IMR-90 (cell line): ENCODE measurements around the gene NOL4L. TPM values are rescaled to one million over a fixed set of nuclear protein-coding genes. Genes with fewer than 3 reads are reported as not detected.

ENCODE experiments used
- ATAC-seq: fragments of 200-7000 bp; cut with Tn5 transposase; 2 replicates; pipeline ENCODE4 v1.9.1; 2020; ENCODE audit warnings: low read depth, mild to moderate bottlenecking, moderate library complexity
- BruUV-seq: library from RNA; stranded (reverse); fragments of 400-500 nt; replicated peaks from 2 replicates; lab custom pipeline; 2021; lab: Mats Ljungman, UMichigan
- CTCF ChIA-PET: fragments of 300-600 bp; formaldehyde crosslinking; extraction: SDS; loops from one replicate; lab custom pipeline; 2021; ENCODE audit warnings: antibody characterized with exemption; lab: Yijun Ruan, JAX
- POLR2A ChIA-PET: fragments of 300-600 bp; sonication (Branson Sonifier 250); formaldehyde crosslinking; loops from one replicate; lab custom pipeline; 2022; ENCODE audit warnings: antibody characterized with exemption; ENCODE audit not compliant: unreplicated experiment; lab: Charles Lee
- DNase-seq: peaks from one replicate; pipeline ENCODE4 v3.0.0; 2013
- H2AFZ ChIP-seq: replicated peaks from 2 replicates; pipeline ENCODE3; 2013; ENCODE audit warnings: low read length, mild to moderate bottlenecking; ENCODE audit not compliant: poor library complexity
- H2AK5ac ChIP-seq: 2 replicates; pipeline ENCODE4 v1.6.1; 2013; ENCODE audit warnings: low read depth, low read length, inconsistent platforms
- H2AK9ac ChIP-seq: replicated peaks from 2 replicates; pipeline ENCODE3; 2013; ENCODE audit warnings: mild to moderate bottlenecking, low read depth, low read length, moderate library complexity; ENCODE audit not compliant: poor library complexity
- H2BK120ac ChIP-seq: 2 replicates; pipeline ENCODE4 v1.6.1; 2013; ENCODE audit warnings: low read depth, low read length, inconsistent platforms
- H2BK15ac ChIP-seq: 3 replicates; pipeline ENCODE4 v1.6.1; 2013; ENCODE audit warnings: low read depth, low read length, inconsistent platforms
- H2BK20ac ChIP-seq: 2 replicates; pipeline ENCODE4 v1.6.1; 2013; ENCODE audit warnings: low read depth, mild to moderate bottlenecking, inconsistent platforms, low read length, moderate library complexity
- H2BK5ac ChIP-seq: 2 replicates; pipeline ENCODE4 v1.6.1; 2013; ENCODE audit warnings: mild to moderate bottlenecking, low read depth, low read length, inconsistent platforms; ENCODE audit not compliant: poor library complexity, severe bottlenecking
- H3K14ac ChIP-seq: replicated peaks from 2 replicates; pipeline ENCODE4 v1.6.1; 2013; ENCODE audit warnings: low read depth, low read length, inconsistent platforms
- H3K18ac ChIP-seq: 2 replicates; pipeline ENCODE4 v1.6.1; 2013; ENCODE audit warnings: low read depth, low read length, control low read depth
- H3K23ac ChIP-seq: 2 replicates; pipeline ENCODE4 v1.6.1; 2013; ENCODE audit warnings: low read depth, low read length, inconsistent platforms
- H3K27ac ChIP-seq: 2 replicates; pipeline ENCODE4 v1.5.1; 2013; ENCODE audit warnings: mild to moderate bottlenecking, control low read depth, low read length; ENCODE audit not compliant: insufficient read depth
- H3K27me3 ChIP-seq: 2 replicates; pipeline ENCODE4 v1.6.1; 2013; ENCODE audit warnings: low read length; ENCODE audit not compliant: control insufficient read depth, insufficient read depth
- H3K36me3 ChIP-seq: 2 replicates; pipeline ENCODE4 v1.6.1; 2013; ENCODE audit warnings: low read length, mixed read lengths; ENCODE audit not compliant: control insufficient read depth, insufficient read depth
- H3K4ac ChIP-seq: 2 replicates; pipeline ENCODE4 v1.6.1; 2013; ENCODE audit warnings: low read depth, low read length, inconsistent platforms
- H3K4me1 ChIP-seq: 2 replicates; pipeline ENCODE4 v1.6.1; 2013; ENCODE audit warnings: low read length, mixed read lengths; ENCODE audit not compliant: control insufficient read depth, insufficient read depth
- H3K4me2 ChIP-seq: 2 replicates; pipeline ENCODE4 v1.6.1; 2013; ENCODE audit warnings: low read depth, mild to moderate bottlenecking, control low read depth, low read length, moderate library complexity
- H3K4me3 ChIP-seq: 2 replicates; pipeline ENCODE4 v1.5.1; 2013; ENCODE audit warnings: low read depth, mild to moderate bottlenecking, control low read depth, low read length, moderate library complexity; ENCODE audit not compliant: insufficient read depth
- H3K56ac ChIP-seq: 2 replicates; pipeline ENCODE4 v1.6.1; 2013; ENCODE audit warnings: low read length, inconsistent platforms; ENCODE audit not compliant: insufficient read depth; ENCODE audit errors: extremely low read depth
- H3K79me1 ChIP-seq, 2 experiments: 2 replicates each; pipeline ENCODE4 v1.6.1; 2013; ENCODE audit warnings: low read length in 2 of 2, inconsistent platforms in 1 of 2, low read depth in 1 of 2
- H3K9ac ChIP-seq: 2 replicates; pipeline ENCODE4 v1.6.1; 2013; ENCODE audit warnings: low read depth, low read length, control low read depth
- H3K9me1 ChIP-seq: 2 replicates; pipeline ENCODE4 v1.6.1; 2013; ENCODE audit warnings: low read length, inconsistent platforms; ENCODE audit not compliant: insufficient read depth
- H3K9me3 ChIP-seq: 2 replicates; pipeline ENCODE4 v1.6.1; 2013; ENCODE audit warnings: low read length; ENCODE audit not compliant: control insufficient read depth, insufficient read depth
- H4K20me1 ChIP-seq: 2 replicates; pipeline ENCODE4 v1.6.1; 2013; ENCODE audit warnings: low read length, inconsistent platforms; ENCODE audit not compliant: insufficient read depth
- H4K5ac ChIP-seq: 2 replicates; pipeline ENCODE4 v1.6.1; 2013; ENCODE audit warnings: mild to moderate bottlenecking, low read depth, low read length, control low read depth
- H4K8ac ChIP-seq, 2 experiments: 2 replicates each; pipeline ENCODE4 v1.6.1; 2013; ENCODE audit warnings: low read depth in 2 of 2, low read length in 2 of 2, control low read depth in 1 of 2, inconsistent platforms in 1 of 2
- H4K91ac ChIP-seq: 2 replicates; pipeline ENCODE4 v1.6.1; 2013; ENCODE audit warnings: low read depth, low read length, inconsistent platforms; ENCODE audit not compliant: insufficient read depth
- BHLHE40 ChIP-seq: fragments of 150-350 bp; IDR thresholded peaks from 2 replicates; pipeline ENCODE4 v1.6.1; 2016; ENCODE audit warnings: mild to moderate bottlenecking, low read depth, low read length
- MAFK ChIP-seq: IDR thresholded peaks from 2 replicates; pipeline ENCODE4 v1.6.1; 2012; ENCODE audit warnings: low read depth, low read length, improper control_type of control experiment
- WGBS, 2 experiments: methylation state at CpG; one replicate each; pipeline versions ENCODE4 v1.1.5 to v1.1.7; 2013; ENCODE audit warnings: missing lambda C conversion rate in 2 of 2; ENCODE audit not compliant: insufficient read length in 1 of 2; ENCODE audit errors: extremely low coverage in 2 of 2; 5-methylcytosine and 5-hydroxymethylcytosine counted together
- dilution Hi-C: fragments of 300-500 bp; cut with HindIII; formaldehyde crosslinking; loops from one replicate; pipeline ENCODE4 v1.14.3; 2018; ENCODE audit warnings: low sequenced_read_pairs; ENCODE audit not compliant: unreplicated experiment
- in situ Hi-C: fragments of 300-500 bp; cut with MboI; formaldehyde crosslinking; loops from 3 replicates; pipeline ENCODE4 v1.14.3; 2019; ENCODE audit warnings: low sequenced_read_pairs, inconsistent platforms, mixed read lengths
- intact Hi-C: fragments of 100-400 bp; cut with micrococcal nuclease; formaldehyde crosslinking; loops from 2 replicates; pipeline ENCODE4 v1.10.0; 2022
- polyA plus RNA-seq, 3 experiments: library from polyadenylated mRNA; depleted of rRNA; stranded (reverse); fragments of >200 nt; gene quantifications; 2 replicates each; pipeline ENCODE4 v1.2.3, GENCODE V29; 2012; ENCODE audit warnings: low replicate concordance in 1 of 3
- total RNA-seq: library from RNA; depleted of rRNA; stranded (reverse); fragments of >200 nt; gene quantifications from 2 replicates; pipeline ENCODE4 v1.2.3, GENCODE V29; 2012

Gene NOL4L
- total and polyA plus RNA-seq, 2 of the 4 experiments (the other 2 are of a cell fraction): 4.7 to 13.3 TPM

DNA sequence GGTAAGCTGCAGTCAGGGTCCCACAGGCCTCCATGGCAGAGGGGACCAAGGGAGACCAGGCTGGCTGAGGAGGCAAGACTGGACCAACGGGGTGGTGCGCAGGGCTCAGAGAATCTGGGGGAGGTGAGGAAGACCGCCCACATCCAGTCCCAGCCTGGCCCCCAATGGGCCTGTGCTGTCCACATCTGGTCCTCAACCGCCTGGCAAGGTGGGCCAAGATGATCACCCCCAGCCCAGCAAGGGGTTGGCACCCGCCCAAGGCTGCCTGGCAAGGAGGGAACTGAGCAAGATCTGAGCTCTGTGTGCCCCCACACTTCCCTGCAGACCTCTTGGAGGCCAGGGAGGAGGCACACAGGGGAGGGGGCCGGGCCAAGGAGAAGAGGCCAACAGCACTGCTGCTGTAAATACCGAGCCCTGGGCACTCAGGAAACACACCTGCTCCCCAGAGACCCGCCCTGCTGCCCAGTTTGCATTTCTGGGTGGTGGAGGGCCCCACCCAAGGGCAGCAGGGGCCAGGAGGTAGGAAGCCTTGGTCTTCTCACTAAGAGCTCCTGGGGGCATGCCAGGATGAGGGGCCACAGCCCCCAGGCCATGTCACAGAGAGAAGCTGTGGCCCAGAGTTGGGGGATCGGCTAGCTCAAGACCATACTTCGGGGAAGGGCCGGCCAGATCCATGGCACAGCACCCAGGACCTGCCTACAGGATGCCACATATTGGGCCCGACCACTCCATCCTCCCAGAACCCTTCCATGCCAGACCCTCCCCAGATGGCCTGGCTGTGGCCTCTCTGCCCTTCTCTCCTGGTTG is 117.4 kb downstream of the NOL4L start:
- no peak overlapping the region for H3K4ac ChIP-seq
- no peak overlapping the region for H3K14ac ChIP-seq
- BruUV-seq: no TSS peak
- peak overlapping the region; percentile 15; the same call in 1 of the 2 replicates for H2AK5ac ChIP-seq
- dilution Hi-C loops: no loop called here
- no peak overlapping the region for H3K56ac ChIP-seq
- TF ChIP-seq BHLHE40: no peak
- TF ChIP-seq MAFK: no peak
- in situ Hi-C loops: no loop called here
- H3K9me3 ChIP-seq: no peaks in the 10 kb centered on the region
- H2BK15ac ChIP-seq: no peak overlapping the region
- peaks cover 10 to 95% of the 10 kb centered on the region in 2 experiments for H3K79me1 ChIP-seq
- H2AK9ac ChIP-seq: peak overlapping the region; percentile 50
- no peak overlapping the region for H2BK20ac ChIP-seq
- H3K23ac ChIP-seq: no peak overlapping the region
- H3K9me1 ChIP-seq: peaks cover 29% of the 10 kb centered on the region
- no peak overlapping the region for H2BK120ac ChIP-seq
- intact Hi-C loops: no loop called here
- no peak overlapping the region for H3K4me3 ChIP-seq
- no peak overlapping the region for H2AFZ ChIP-seq
- H4K8ac ChIP-seq: no peak overlapping the region
- H3K27ac ChIP-seq: no peak overlapping the region
- ATAC-seq (no peak), DNase-seq (no peak)
- no peak overlapping the region for H3K4me2 ChIP-seq
- H3K4me1 ChIP-seq: peaks cover 39% of the 10 kb centered on the region
- no peak overlapping the region for H4K5ac ChIP-seq
- peaks cover 6% of the 10 kb centered on the region; the same call in 1 of the 2 replicates for H3K36me3 ChIP-seq
- WGBS, 2 experiments: 87% methylated on average over 4 of the region's 12 CpGs; no CpG with 5 or more reads in 1 of the 2 experiments
- no peaks in the 10 kb centered on the region for H3K27me3 ChIP-seq
- ChIA-PET POLR2A (no interaction called here), CTCF (no interaction called here)
- no peak overlapping the region for H2BK5ac ChIP-seq
- H4K91ac ChIP-seq: no peak overlapping the region
- no peak overlapping the region for H3K9ac ChIP-seq
- peaks cover 11% of the 10 kb centered on the region for H4K20me1 ChIP-seq
- no peak overlapping the region for H3K18ac ChIP-seq
